IMR-90 (cell line): ENCODE results near the gene CTDSP1. TPM values are rescaled to one million over a fixed set of nuclear protein-coding genes. Genes with fewer than 3 reads are reported as not detected.

Experiments used
- ATAC-seq: fragments of 200-7000 bp; cut with Tn5 transposase; 2 replicates; pipeline ENCODE4 v1.9.1; 2020; ENCODE audit warnings: low read depth, mild to moderate bottlenecking, moderate library complexity
- BruUV-seq: library from RNA; stranded (reverse); fragments of 400-500 nt; replicated peaks from 2 replicates; lab custom pipeline; 2021; lab: Mats Ljungman, UMichigan
- CTCF ChIA-PET: fragments of 300-600 bp; formaldehyde crosslinking; extraction: SDS; loops from one replicate; lab custom pipeline; 2021; ENCODE audit warnings: antibody characterized with exemption; lab: Yijun Ruan, JAX
- POLR2A ChIA-PET: fragments of 300-600 bp; sonication (Branson Sonifier 250); formaldehyde crosslinking; loops from one replicate; lab custom pipeline; 2022; ENCODE audit warnings: antibody characterized with exemption; ENCODE audit not compliant: unreplicated experiment; lab: Charles Lee
- DNase-seq: peaks from one replicate; pipeline ENCODE4 v3.0.0; 2013
- H2AFZ ChIP-seq: replicated peaks from 2 replicates; pipeline ENCODE3; 2013; ENCODE audit warnings: low read length, mild to moderate bottlenecking; ENCODE audit not compliant: poor library complexity
- H2AK5ac ChIP-seq: 2 replicates; pipeline ENCODE4 v1.6.1; 2013; ENCODE audit warnings: low read depth, low read length, inconsistent platforms
- H2AK9ac ChIP-seq: replicated peaks from 2 replicates; pipeline ENCODE3; 2013; ENCODE audit warnings: mild to moderate bottlenecking, low read depth, low read length, moderate library complexity; ENCODE audit not compliant: poor library complexity
- H2BK120ac ChIP-seq: 2 replicates; pipeline ENCODE4 v1.6.1; 2013; ENCODE audit warnings: low read depth, low read length, inconsistent platforms
- H2BK15ac ChIP-seq: 3 replicates; pipeline ENCODE4 v1.6.1; 2013; ENCODE audit warnings: low read depth, low read length, inconsistent platforms
- H2BK20ac ChIP-seq: 2 replicates; pipeline ENCODE4 v1.6.1; 2013; ENCODE audit warnings: low read depth, mild to moderate bottlenecking, inconsistent platforms, low read length, moderate library complexity
- H2BK5ac ChIP-seq: 2 replicates; pipeline ENCODE4 v1.6.1; 2013; ENCODE audit warnings: mild to moderate bottlenecking, low read depth, low read length, inconsistent platforms; ENCODE audit not compliant: poor library complexity, severe bottlenecking
- H3K14ac ChIP-seq: replicated peaks from 2 replicates; pipeline ENCODE4 v1.6.1; 2013; ENCODE audit warnings: low read depth, low read length, inconsistent platforms
- H3K18ac ChIP-seq: 2 replicates; pipeline ENCODE4 v1.6.1; 2013; ENCODE audit warnings: low read depth, low read length, control low read depth
- H3K23ac ChIP-seq: 2 replicates; pipeline ENCODE4 v1.6.1; 2013; ENCODE audit warnings: low read depth, low read length, inconsistent platforms
- H3K27ac ChIP-seq: 2 replicates; pipeline ENCODE4 v1.5.1; 2013; ENCODE audit warnings: mild to moderate bottlenecking, control low read depth, low read length; ENCODE audit not compliant: insufficient read depth
- H3K27me3 ChIP-seq: 2 replicates; pipeline ENCODE4 v1.6.1; 2013; ENCODE audit warnings: low read length; ENCODE audit not compliant: control insufficient read depth, insufficient read depth
- H3K36me3 ChIP-seq: 2 replicates; pipeline ENCODE4 v1.6.1; 2013; ENCODE audit warnings: low read length, mixed read lengths; ENCODE audit not compliant: control insufficient read depth, insufficient read depth
- H3K4ac ChIP-seq: 2 replicates; pipeline ENCODE4 v1.6.1; 2013; ENCODE audit warnings: low read depth, low read length, inconsistent platforms
- H3K4me1 ChIP-seq: 2 replicates; pipeline ENCODE4 v1.6.1; 2013; ENCODE audit warnings: low read length, mixed read lengths; ENCODE audit not compliant: control insufficient read depth, insufficient read depth
- H3K4me2 ChIP-seq: 2 replicates; pipeline ENCODE4 v1.6.1; 2013; ENCODE audit warnings: low read depth, mild to moderate bottlenecking, control low read depth, low read length, moderate library complexity
- H3K4me3 ChIP-seq: 2 replicates; pipeline ENCODE4 v1.5.1; 2013; ENCODE audit warnings: low read depth, mild to moderate bottlenecking, control low read depth, low read length, moderate library complexity; ENCODE audit not compliant: insufficient read depth
- H3K56ac ChIP-seq: 2 replicates; pipeline ENCODE4 v1.6.1; 2013; ENCODE audit warnings: low read length, inconsistent platforms; ENCODE audit not compliant: insufficient read depth; ENCODE audit errors: extremely low read depth
- H3K79me1 ChIP-seq, 2 experiments: 2 replicates each; pipeline ENCODE4 v1.6.1; 2013; ENCODE audit warnings: low read length in 2 of 2, inconsistent platforms in 1 of 2, low read depth in 1 of 2
- H3K9ac ChIP-seq: 2 replicates; pipeline ENCODE4 v1.6.1; 2013; ENCODE audit warnings: low read depth, low read length, control low read depth
- H3K9me1 ChIP-seq: 2 replicates; pipeline ENCODE4 v1.6.1; 2013; ENCODE audit warnings: low read length, inconsistent platforms; ENCODE audit not compliant: insufficient read depth
- H3K9me3 ChIP-seq: 2 replicates; pipeline ENCODE4 v1.6.1; 2013; ENCODE audit warnings: low read length; ENCODE audit not compliant: control insufficient read depth, insufficient read depth
- H4K20me1 ChIP-seq: 2 replicates; pipeline ENCODE4 v1.6.1; 2013; ENCODE audit warnings: low read length, inconsistent platforms; ENCODE audit not compliant: insufficient read depth
- H4K5ac ChIP-seq: 2 replicates; pipeline ENCODE4 v1.6.1; 2013; ENCODE audit warnings: mild to moderate bottlenecking, low read depth, low read length, control low read depth
- H4K8ac ChIP-seq, 2 experiments: 2 replicates each; pipeline ENCODE4 v1.6.1; 2013; ENCODE audit warnings: low read depth in 2 of 2, low read length in 2 of 2, control low read depth in 1 of 2, inconsistent platforms in 1 of 2
- H4K91ac ChIP-seq: 2 replicates; pipeline ENCODE4 v1.6.1; 2013; ENCODE audit warnings: low read depth, low read length, inconsistent platforms; ENCODE audit not compliant: insufficient read depth
- MAZ ChIP-seq: IDR thresholded peaks from 2 replicates; pipeline ENCODE4 v1.6.1; 2012; ENCODE audit warnings: low read depth, mild to moderate bottlenecking, low read length, improper control_type of control experiment, moderate library complexity, borderline replicate concordance
- NFE2L2 ChIP-seq: fragments of 150-350 bp; IDR thresholded peaks from 2 replicates; pipeline ENCODE4 v1.6.1; 2016; ENCODE audit warnings: low read depth, mild to moderate bottlenecking, low read length
- POLR2A ChIP-seq: IDR thresholded peaks from 2 replicates; pipeline ENCODE4 v1.6.1; 2012; ENCODE audit warnings: mild to moderate bottlenecking, low read depth, low read length
- RFX5 ChIP-seq: IDR thresholded peaks from 2 replicates; pipeline ENCODE4 v1.8.0; 2012; ENCODE audit warnings: low read depth, mild to moderate bottlenecking, low read length, moderate library complexity
- WGBS, 2 experiments: methylation state at CpG; one replicate each; pipeline versions ENCODE4 v1.1.5 to v1.1.7; 2013; ENCODE audit warnings: missing lambda C conversion rate in 2 of 2; ENCODE audit not compliant: insufficient read length in 1 of 2; ENCODE audit errors: extremely low coverage in 2 of 2; 5-methylcytosine and 5-hydroxymethylcytosine counted together
- dilution Hi-C: fragments of 300-500 bp; cut with HindIII; formaldehyde crosslinking; loops from one replicate; pipeline ENCODE4 v1.14.3; 2018; ENCODE audit warnings: low sequenced_read_pairs; ENCODE audit not compliant: unreplicated experiment
- in situ Hi-C: fragments of 300-500 bp; cut with MboI; formaldehyde crosslinking; loops from 3 replicates; pipeline ENCODE4 v1.14.3; 2019; ENCODE audit warnings: low sequenced_read_pairs, inconsistent platforms, mixed read lengths
- intact Hi-C: fragments of 100-400 bp; cut with micrococcal nuclease; formaldehyde crosslinking; loops from 2 replicates; pipeline ENCODE4 v1.10.0; 2022
- polyA plus RNA-seq, 3 experiments: library from polyadenylated mRNA; depleted of rRNA; stranded (reverse); fragments of >200 nt; gene quantifications; 2 replicates each; pipeline ENCODE4 v1.2.3, GENCODE V29; 2012; ENCODE audit warnings: low replicate concordance in 1 of 3
- total RNA-seq: library from RNA; depleted of rRNA; stranded (reverse); fragments of >200 nt; gene quantifications from 2 replicates; pipeline ENCODE4 v1.2.3, GENCODE V29; 2012
- TF ChIP-seq, protein P1 (sequence below): fragments of 150-350 bp; IDR thresholded peaks from 2 replicates; pipeline ENCODE4 v1.6.1; 2016; ENCODE audit warnings: low read depth, mild to moderate bottlenecking, low read length, moderate library complexity, borderline replicate concordance
- TF ChIP-seq, protein P2 (sequence below): conservative IDR thresholded peaks from 2 replicates; pipeline ENCODE4 v1.5.1; 2012; ENCODE audit warnings: mild to moderate bottlenecking, low read depth, low read length, improper control_type of control experiment

The CTDSP1 gene
- total and polyA plus RNA-seq, 2 of the 4 experiments (the other 2 are of a cell fraction) = 19.7 to 64.3 TPM

DNA sequence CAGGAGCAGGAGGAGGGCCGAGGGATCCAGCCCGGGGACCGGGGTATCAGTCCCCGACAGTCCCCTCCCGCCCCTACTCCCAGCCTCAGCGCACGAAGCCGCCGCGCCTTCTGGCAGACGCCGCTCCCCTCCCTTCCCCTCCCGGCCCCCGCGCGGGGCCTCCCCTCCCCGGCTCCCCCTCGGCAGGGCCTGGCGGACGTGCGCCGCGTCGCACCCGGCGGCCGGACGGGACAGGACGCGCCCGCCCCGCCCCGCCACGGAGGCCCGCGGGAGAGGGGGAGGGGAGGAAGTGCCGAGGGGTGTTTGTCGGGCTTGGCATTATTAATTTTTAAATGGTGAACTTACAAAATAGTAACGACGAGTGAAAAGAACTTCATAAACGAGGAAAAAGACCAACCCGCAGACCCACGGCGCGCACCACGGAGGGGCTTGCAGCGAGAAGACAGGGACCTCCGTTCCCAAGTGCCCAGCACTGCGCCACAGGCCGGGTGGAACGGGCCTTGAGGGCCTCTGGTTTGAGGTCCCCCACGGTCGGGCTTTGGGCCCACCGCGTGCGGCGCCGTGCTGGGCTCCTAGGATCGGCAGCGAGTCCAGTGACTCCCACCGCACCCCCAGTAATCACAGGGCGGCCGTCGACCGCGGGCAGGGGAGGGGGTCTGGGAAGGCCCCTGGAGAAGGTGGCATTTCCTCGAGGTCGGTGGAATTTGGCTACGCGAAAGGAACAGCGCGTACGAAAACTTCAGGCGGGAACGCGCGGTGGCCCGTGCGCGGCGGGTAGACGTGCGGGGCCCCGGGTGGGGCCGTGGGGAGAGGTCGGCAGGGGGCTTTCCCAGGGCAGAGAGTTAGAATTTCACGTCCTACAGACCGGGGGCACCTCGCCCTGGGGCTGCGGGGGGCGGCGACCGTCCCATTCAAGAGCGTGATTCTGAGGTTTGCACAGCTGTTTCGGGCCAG is 954 bp upstream of the CTDSP1 start:
- Histone ChIP-seq H4K91ac (peak overlapping the region; percentile 99), H3K4ac (peak overlapping the region; percentile 99), H2AK9ac (peak overlapping the region; percentile 96), H3K23ac (peak overlapping the region; percentile 95), H3K9ac (peak overlapping the region; percentile 92), H2BK5ac (peak overlapping the region; percentile 98), H2BK120ac (peak overlapping the region; percentile 97), H3K4me3 (peak overlapping the region; percentile 96), H4K5ac (peak overlapping the region; percentile 98), H3K79me1 (peaks cover 6 to 26% of the 10 kb centered on the region in 2 experiments; a peak in 3 of 4 replicates), H3K36me3 (peaks cover 17% of the 10 kb centered on the region; the same call in 1 of the 2 replicates), H3K4me1 (peaks cover 25% of the 10 kb centered on the region), H3K4me2 (peak overlapping the region; percentile 90), H3K9me1 (0 out of 2 replicates have a peak, but pooled peaks cover 2% of the 10 kb centered on the region), H3K9me3 (no peaks in the 10 kb centered on the region), H2BK20ac (peak overlapping the region; percentile 14), H3K27me3 (no peaks in the 10 kb centered on the region), H3K18ac (peak overlapping the region; percentile 85), H2AFZ (peak overlapping the region; percentile 82), H2BK15ac (peak overlapping the region; percentile 75; the same call in 2 of the 3 replicates), H2AK5ac (peak overlapping the region; percentile 98), H3K27ac (peak overlapping the region; percentile 99), H4K20me1 (peaks cover 13% of the 10 kb centered on the region; the same call in 1 of the 2 replicates), H3K56ac (peak overlapping the region; percentile 76), H3K14ac (peak overlapping the region; percentile 98), H4K8ac (peak overlapping the region; percentile 70 to 98)
- TF ChIP-seq, protein P1, sequence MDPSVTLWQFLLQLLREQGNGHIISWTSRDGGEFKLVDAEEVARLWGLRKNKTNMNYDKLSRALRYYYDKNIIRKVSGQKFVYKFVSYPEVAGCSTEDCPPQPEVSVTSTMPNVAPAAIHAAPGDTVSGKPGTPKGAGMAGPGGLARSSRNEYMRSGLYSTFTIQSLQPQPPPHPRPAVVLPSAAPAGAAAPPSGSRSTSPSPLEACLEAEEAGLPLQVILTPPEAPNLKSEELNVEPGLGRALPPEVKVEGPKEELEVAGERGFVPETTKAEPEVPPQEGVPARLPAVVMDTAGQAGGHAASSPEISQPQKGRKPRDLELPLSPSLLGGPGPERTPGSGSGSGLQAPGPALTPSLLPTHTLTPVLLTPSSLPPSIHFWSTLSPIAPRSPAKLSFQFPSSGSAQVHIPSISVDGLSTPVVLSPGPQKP = no peak
- TF ChIP-seq, protein P2, sequence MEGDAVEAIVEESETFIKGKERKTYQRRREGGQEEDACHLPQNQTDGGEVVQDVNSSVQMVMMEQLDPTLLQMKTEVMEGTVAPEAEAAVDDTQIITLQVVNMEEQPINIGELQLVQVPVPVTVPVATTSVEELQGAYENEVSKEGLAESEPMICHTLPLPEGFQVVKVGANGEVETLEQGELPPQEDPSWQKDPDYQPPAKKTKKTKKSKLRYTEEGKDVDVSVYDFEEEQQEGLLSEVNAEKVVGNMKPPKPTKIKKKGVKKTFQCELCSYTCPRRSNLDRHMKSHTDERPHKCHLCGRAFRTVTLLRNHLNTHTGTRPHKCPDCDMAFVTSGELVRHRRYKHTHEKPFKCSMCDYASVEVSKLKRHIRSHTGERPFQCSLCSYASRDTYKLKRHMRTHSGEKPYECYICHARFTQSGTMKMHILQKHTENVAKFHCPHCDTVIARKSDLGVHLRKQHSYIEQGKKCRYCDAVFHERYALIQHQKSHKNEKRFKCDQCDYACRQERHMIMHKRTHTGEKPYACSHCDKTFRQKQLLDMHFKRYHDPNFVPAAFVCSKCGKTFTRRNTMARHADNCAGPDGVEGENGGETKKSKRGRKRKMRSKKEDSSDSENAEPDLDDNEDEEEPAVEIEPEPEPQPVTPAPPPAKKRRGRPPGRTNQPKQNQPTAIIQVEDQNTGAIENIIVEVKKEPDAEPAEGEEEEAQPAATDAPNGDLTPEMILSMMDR = no peak
- TF ChIP-seq RFX5 = no peak
- TF ChIP-seq MAZ = peak; percentile 66; the same call in 1 of the 2 replicates
- TF ChIP-seq NFE2L2 = no peak
- TF ChIP-seq POLR2A = no peak
- intact Hi-C loops (no loop called here), dilution Hi-C loops (no loop called here), in situ Hi-C loops (loop anchor here (10.0 kb wide), 1 partner anchor 124 kb away; the partner anchor contains the start of genes AAMP and PNKD)
- WGBS, 2 experiments = 8% methylated on average over 29 of the region's 95 CpGs; no CpG with 5 or more reads in 1 of the 2 experiments
- ATAC-seq = peak; percentile 2; the same call in 1 of the 2 replicates
- CTCF ChIA-PET = no interaction called here
- POLR2A ChIA-PET = no interaction called here
- DNase-seq = peak; percentile 45
- no TSS peak for BruUV-seq
